ENCODE results near the gene SCP2.

DNA sequence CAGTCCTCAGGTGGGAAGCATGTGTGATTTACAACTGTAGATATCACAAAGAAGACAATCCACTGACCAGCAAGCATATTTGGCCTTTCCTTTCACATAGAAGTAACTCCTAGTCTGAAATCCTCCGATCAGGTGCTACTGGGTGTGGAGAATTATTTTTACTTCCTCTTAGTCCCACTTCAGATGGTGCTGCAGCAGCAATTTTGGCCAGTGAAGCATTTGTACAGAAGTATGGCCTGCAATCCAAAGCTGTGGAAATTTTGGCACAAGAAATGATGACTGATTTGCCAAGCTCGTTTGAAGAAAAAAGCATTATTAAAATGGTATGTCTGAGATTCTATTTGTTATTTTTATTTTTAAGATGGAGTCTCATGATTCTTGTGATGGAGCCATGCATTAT, 51.0 kb downstream of the SCP2 start:
- TF ChIP-seq, protein P1, sequence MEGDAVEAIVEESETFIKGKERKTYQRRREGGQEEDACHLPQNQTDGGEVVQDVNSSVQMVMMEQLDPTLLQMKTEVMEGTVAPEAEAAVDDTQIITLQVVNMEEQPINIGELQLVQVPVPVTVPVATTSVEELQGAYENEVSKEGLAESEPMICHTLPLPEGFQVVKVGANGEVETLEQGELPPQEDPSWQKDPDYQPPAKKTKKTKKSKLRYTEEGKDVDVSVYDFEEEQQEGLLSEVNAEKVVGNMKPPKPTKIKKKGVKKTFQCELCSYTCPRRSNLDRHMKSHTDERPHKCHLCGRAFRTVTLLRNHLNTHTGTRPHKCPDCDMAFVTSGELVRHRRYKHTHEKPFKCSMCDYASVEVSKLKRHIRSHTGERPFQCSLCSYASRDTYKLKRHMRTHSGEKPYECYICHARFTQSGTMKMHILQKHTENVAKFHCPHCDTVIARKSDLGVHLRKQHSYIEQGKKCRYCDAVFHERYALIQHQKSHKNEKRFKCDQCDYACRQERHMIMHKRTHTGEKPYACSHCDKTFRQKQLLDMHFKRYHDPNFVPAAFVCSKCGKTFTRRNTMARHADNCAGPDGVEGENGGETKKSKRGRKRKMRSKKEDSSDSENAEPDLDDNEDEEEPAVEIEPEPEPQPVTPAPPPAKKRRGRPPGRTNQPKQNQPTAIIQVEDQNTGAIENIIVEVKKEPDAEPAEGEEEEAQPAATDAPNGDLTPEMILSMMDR (IDR thresholded peaks at IDR 0.05; ENCODE audit: low read length), result no peak
- TF ChIP-seq EZH2 (IDR thresholded peaks at IDR 0.05; ENCODE audit: borderline replicate concordance, low read length), result no peak
